Fibroblast of gingiva (primary cell): ENCODE measurements around the gene OR2T8.

Experiments used
- DNase-seq: peaks from one replicate; pipeline ENCODE4 v3.0.0-alpha.2; 2011; ENCODE audit warnings: low read depth

The OR2T8 gene

GRCh38 chr1:247962911-247963588, 43.0 kb downstream of the OR2T8 start:
- DNase-seq = no peak

DNA sequence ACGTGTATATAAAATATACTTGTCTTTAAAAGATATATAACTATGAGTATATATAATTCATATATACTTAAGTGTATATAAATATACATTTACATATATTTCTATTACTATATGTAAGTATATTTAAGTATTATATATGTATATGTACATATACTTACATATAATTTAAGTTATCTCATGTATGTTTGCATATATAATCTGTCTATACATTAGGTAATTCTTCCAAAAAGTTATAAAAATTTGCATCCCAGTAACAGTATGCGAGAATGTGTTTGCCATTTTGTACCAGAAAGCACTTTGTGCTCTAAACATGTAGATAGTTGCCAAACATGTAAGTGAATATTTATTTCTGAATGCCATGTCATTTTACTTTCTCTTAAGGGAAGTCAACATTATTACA, 44.9 kb downstream of the OR2T8 start, which contains the start of gene OR2AK2:
Gene OR2AK2 (plus strand): TSS at position 301 of the 400 bp plus-strand sequence. CDS start 144 bp downstream, outside the sequence.
- no peak for DNase-seq

- no peak for DNase-seq
These were observed 46.6 kb downstream of the OR2T8 start for GRCh38 chr1:247966532-247967204.
